ENCODE data around the gene LIX1.

LIX1 gene

GRCh38 chr5:97065475-97065874 lies 76.9 kb downstream of the LIX1 start (continued):
- no peak for TF ChIP-seq KLF17 (tag by site-specific recombination; IDR thresholded peaks at IDR 0.05)

- Histone ChIP-seq H3K9me3 (ENCODE audit: control insufficient read depth, insufficient read depth, low read depth, low read length) (no peaks in the 10 kb centered on the region), H3K4me3 (ENCODE audit: low read depth, low read length) (no peak overlapping the region), H3K36me3 (ENCODE audit: control insufficient read depth in 2 of 2, insufficient read depth in 1 of 2, low read length in 2 of 2) (no peaks in the 10 kb centered on the region), H3K4me1 (ENCODE audit: control insufficient read depth, insufficient read depth, low read length) (no peaks in the 10 kb centered on the region), H3K27ac (ENCODE audit: extremely low read depth, low read depth, low read length) (no peak overlapping the region)
- TF ChIP-seq ZIC2 (tag by site-specific recombination; IDR thresholded peaks at IDR 0.05) (no peak), ZSCAN18 (tag by site-specific recombination; IDR thresholded peaks at IDR 0.05) (no peak), ZNF701 (tag by site-specific recombination; IDR thresholded peaks at IDR 0.05) (no peak), ZNF560 (tag by site-specific recombination; IDR thresholded peaks at IDR 0.05; ENCODE audit: borderline replicate concordance) (no peak), ZNF280C (tag by site-specific recombination; IDR thresholded peaks at IDR 0.05) (no peak), ZNF510 (tag by site-specific recombination; IDR thresholded peaks at IDR 0.05; ENCODE audit: insufficient replicate concordance) (no peak), SALL2 (tag by site-specific recombination; IDR thresholded peaks at IDR 0.05; ENCODE audit: borderline replicate concordance) (no peak), ZNF16 (tag by site-specific recombination; IDR thresholded peaks at IDR 0.05; ENCODE audit: low read depth) (no peak), ZNF48 (tag by site-specific recombination; IDR thresholded peaks at IDR 0.05) (no peak), MEIS1 (CRISPR knock-in tag; IDR thresholded peaks at IDR 0.05; ENCODE audit: borderline replicate concordance) (no peak), KLF16 (tag by site-specific recombination; IDR thresholded peaks at IDR 0.05) (no peak), ZBTB21 (tag by site-specific recombination; IDR thresholded peaks at IDR 0.05) (no peak), ZNF398 (tag by site-specific recombination; IDR thresholded peaks at IDR 0.05) (no peak), ELK4 (IDR thresholded peaks at IDR 0.05; ENCODE audit: borderline replicate concordance, low read depth, low read length) (no peak), ZNF423 (tag by site-specific recombination; IDR thresholded peaks at IDR 0.05) (no peak), ZBTB20 (tag by site-specific recombination; IDR thresholded peaks at IDR 0.05) (no peak), YY1 (tag by site-specific recombination; IDR thresholded peaks at IDR 0.05) (no peak), ZNF776 (tag by site-specific recombination; IDR thresholded peaks at IDR 0.05; ENCODE audit: borderline replicate concordance) (no peak), ZNF558 (tag by site-specific recombination; IDR thresholded peaks at IDR 0.05) (no peak)
- CTCF ChIA-PET: interaction anchor here (1.2 kb wide), 1 partner anchor 9 kb away, joined by 4 read pairs; no protein-coding TSS in a partner anchor
- POLR2A ChIA-PET: no interaction called here
Observed at GRCh38 chr5:97063251-97063650, 79.2 kb downstream of the LIX1 start.
